ENCODE measurements around the gene PXDC1. TPM values are rescaled to one million over a fixed set of nuclear protein-coding genes. Genes with fewer than 3 reads are reported as not detected.
"Not testable (repeated sequence)": the region's sequence is repeated elsewhere in the genome, so short reads cannot be mapped to it uniquely, and the experiment has no call there.

The PXDC1 gene
- total and polyA plus RNA-seq, 9 donors: 15.3 to 29.0 (median 20.3) TPM

- H3K4me1 ChIP-seq (ENCODE audit: control insufficient read depth, insufficient read depth, low read length): peaks cover 20% of the 10 kb centered on the region
- no peaks in the 10 kb centered on the region for H3K36me3 ChIP-seq (ENCODE audit: control insufficient read depth, insufficient read depth, low read length)
- WGBS (ENCODE audit: insufficient coverage): 44% methylated on average over 4 of the region's 11 CpGs
- no peaks in the 10 kb centered on the region for H3K27me3 ChIP-seq (ENCODE audit: control insufficient read depth, insufficient read depth, low read length)
- no peak overlapping the region for H3K4me3 ChIP-seq (ENCODE audit: low read length)
- H3K9me3 ChIP-seq (replicated peaks; ENCODE audit: control insufficient read depth, low read depth, low read length): no peaks in the 10 kb centered on the region
- no peak overlapping the region for H3K27ac ChIP-seq (ENCODE audit: low read length)
- no peak for DNase-seq
These were observed 4.4 kb upstream of the PXDC1 start for GRCh38 chr6:3755637-3756545.

DNA sequence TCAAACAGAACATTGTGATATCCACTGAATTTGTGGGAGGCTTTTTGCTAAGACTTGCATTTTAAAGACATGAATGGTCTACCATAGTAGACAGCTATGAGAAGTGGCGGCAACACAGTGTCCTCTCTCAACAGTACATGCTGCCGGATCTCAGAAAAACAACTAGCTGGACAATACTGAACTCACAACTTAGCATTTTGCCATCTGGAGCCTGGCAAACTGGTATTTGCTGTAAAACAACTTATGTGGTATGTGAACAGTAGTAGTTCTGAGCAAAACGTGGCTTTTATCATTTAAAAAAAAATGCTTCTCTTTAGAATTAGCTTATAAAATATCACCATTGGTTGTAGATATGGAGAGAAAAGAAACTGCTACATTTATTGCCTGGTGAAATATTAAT, 3.3 kb upstream of the PXDC1 start:
- DNase-seq: no peak
- 90% methylated on average over 2 of the region's 3 CpGs for WGBS (ENCODE audit: insufficient coverage)
- no peaks in the 10 kb centered on the region for H3K36me3 ChIP-seq (ENCODE audit: control insufficient read depth, insufficient read depth, low read length)
- H3K4me3 ChIP-seq (ENCODE audit: low read length): no peak overlapping the region
- H3K9me3 ChIP-seq (replicated peaks; ENCODE audit: control insufficient read depth, low read depth, low read length): no peaks in the 10 kb centered on the region
- H3K4me1 ChIP-seq (ENCODE audit: control insufficient read depth, insufficient read depth, low read length): peaks cover 23% of the 10 kb centered on the region
- no peak overlapping the region for H3K27ac ChIP-seq (ENCODE audit: low read length)
- H3K27me3 ChIP-seq (ENCODE audit: control insufficient read depth, insufficient read depth, low read length): no peaks in the 10 kb centered on the region

DNA sequence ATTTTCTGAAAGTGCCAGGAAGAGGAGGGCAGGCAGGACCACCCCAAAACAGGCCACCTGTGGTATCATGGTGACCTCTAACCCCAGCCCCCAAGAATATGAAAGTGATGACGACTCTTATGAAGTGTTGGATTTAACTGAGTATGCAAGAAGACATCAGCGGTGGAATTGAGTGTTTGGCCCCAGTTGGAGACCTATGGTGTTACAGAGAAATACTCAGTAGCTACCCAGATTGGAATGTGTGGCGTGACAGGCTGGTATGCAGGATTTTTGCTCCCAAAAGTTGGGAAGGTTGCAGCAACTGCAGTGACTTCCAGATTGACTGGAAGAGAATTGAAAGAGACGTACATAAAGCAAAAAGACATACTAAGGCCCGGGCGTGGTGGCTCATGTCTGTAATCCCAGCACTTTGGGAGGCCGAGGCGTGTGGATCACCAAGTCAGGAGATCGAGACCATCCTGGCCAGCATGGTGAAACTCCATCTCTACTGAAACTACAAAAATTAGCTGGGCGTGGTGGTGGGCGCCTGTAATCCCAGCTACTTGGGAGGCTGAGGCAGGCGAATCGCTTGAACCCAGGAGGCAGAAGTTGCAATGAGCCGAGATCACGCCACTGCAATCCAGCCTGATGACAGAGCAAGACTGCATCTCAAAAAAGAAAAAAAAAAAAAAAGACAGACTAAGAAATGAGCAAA, 2.7 kb upstream of the PXDC1 start:
- H3K27me3 ChIP-seq (ENCODE audit: control insufficient read depth, insufficient read depth, low read length); H3K9me3 ChIP-seq (replicated peaks; ENCODE audit: control insufficient read depth, low read depth, low read length); DNase-seq; H3K36me3 ChIP-seq (ENCODE audit: control insufficient read depth, insufficient read depth, low read length); H3K4me3 ChIP-seq (ENCODE audit: low read length): not testable (repeated sequence)
- 90% methylated on average over 9 of the region's 15 CpGs for WGBS (ENCODE audit: insufficient coverage)
- peak overlapping the region; percentile 95 for H3K27ac ChIP-seq (ENCODE audit: low read length)
- H3K4me1 ChIP-seq (ENCODE audit: control insufficient read depth, insufficient read depth, low read length): peaks cover 29% of the 10 kb centered on the region

DNA sequence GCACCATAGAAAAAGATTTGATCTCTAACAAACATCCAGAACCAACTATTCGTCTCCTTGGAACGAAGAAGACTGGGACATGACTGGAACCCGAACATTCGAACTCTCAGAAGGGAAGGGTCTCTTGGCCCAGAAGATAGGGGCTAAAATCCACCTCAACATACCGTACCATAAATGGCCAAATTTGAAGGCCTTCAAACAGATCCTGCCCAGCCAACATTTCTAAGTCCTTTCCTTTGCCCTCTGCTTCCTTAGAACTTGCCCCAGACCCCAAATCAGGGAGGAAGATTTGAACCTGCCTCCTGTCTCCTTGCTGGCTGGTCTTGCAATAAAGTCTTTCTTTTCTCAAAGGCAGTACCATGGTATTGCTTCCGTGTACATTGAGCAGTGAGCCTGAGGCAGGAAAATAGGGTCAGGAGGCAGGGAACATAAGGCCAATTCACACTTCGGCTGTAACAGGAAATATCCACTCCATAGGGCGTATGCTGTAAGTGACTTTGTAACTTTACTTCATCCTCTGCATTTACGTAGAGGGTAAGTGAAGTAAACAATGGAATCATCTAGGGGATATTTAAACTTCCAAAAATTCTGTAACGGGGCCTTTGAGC, 1.8 kb upstream of the PXDC1 start:
- peak; percentile 71 for DNase-seq
- 78% methylated on average over 4 of the region's 10 CpGs for WGBS (ENCODE audit: insufficient coverage)
- Histone ChIP-seq H3K27me3 (ENCODE audit: control insufficient read depth, insufficient read depth, low read length) (no peaks in the 10 kb centered on the region), H3K4me1 (ENCODE audit: control insufficient read depth, insufficient read depth, low read length) (peaks cover 38% of the 10 kb centered on the region), H3K36me3 (ENCODE audit: control insufficient read depth, insufficient read depth, low read length) (no peaks in the 10 kb centered on the region), H3K27ac (ENCODE audit: low read length) (peak overlapping the region; percentile 95), H3K4me3 (ENCODE audit: low read length) (no peak overlapping the region), H3K9me3 (replicated peaks; ENCODE audit: control insufficient read depth, low read depth, low read length) (no peaks in the 10 kb centered on the region)

GRCh38 chr6:3752531-3753227, 1.2 kb upstream of the PXDC1 start:
- Histone ChIP-seq H3K4me3 (ENCODE audit: low read length) (peak overlapping the region; percentile 80), H3K4me1 (ENCODE audit: control insufficient read depth, insufficient read depth, low read length) (peaks cover 43% of the 10 kb centered on the region), H3K36me3 (ENCODE audit: control insufficient read depth, insufficient read depth, low read length) (no peaks in the 10 kb centered on the region), H3K27me3 (ENCODE audit: control insufficient read depth, insufficient read depth, low read length) (no peaks in the 10 kb centered on the region), H3K9me3 (replicated peaks; ENCODE audit: control insufficient read depth, low read depth, low read length) (no peaks in the 10 kb centered on the region), H3K27ac (ENCODE audit: low read length) (peak overlapping the region; percentile 95)
- peak; percentile 77 for DNase-seq
- WGBS (ENCODE audit: insufficient coverage): 11% methylated on average over 6 of the region's 22 CpGs

- Histone ChIP-seq H3K4me3 (ENCODE audit: low read length) (peak overlapping the region; percentile 80), H3K4me1 (ENCODE audit: control insufficient read depth, insufficient read depth, low read length) (peaks cover 45% of the 10 kb centered on the region), H3K9me3 (replicated peaks; ENCODE audit: control insufficient read depth, low read depth, low read length) (no peaks in the 10 kb centered on the region), H3K27me3 (ENCODE audit: control insufficient read depth, insufficient read depth, low read length) (no peaks in the 10 kb centered on the region), H3K27ac (ENCODE audit: low read length) (peak overlapping the region; percentile 95), H3K36me3 (ENCODE audit: control insufficient read depth, insufficient read depth, low read length) (peaks cover 2% of the 10 kb centered on the region)
- under 1% methylated on average over 99 of the region's 104 CpGs for WGBS (ENCODE audit: insufficient coverage)
- peak; percentile 95 for DNase-seq
These were observed 417 bp upstream of the PXDC1 start for GRCh38 chr6:3751730-3752530.

- Histone ChIP-seq H3K9me3 (replicated peaks; ENCODE audit: control insufficient read depth, low read depth, low read length) (no peaks in the 10 kb centered on the region), H3K4me1 (ENCODE audit: control insufficient read depth, insufficient read depth, low read length) (peaks cover 58% of the 10 kb centered on the region), H3K27ac (ENCODE audit: low read length) (peak overlapping the region; percentile 94), H3K27me3 (ENCODE audit: control insufficient read depth, insufficient read depth, low read length) (no peaks in the 10 kb centered on the region), H3K4me3 (ENCODE audit: low read length) (peak overlapping the region; percentile 80), H3K36me3 (ENCODE audit: control insufficient read depth, insufficient read depth, low read length) (peaks cover 10% of the 10 kb centered on the region)
- peak; percentile 93 for DNase-seq
- under 1% methylated on average over 64 of the region's 74 CpGs for WGBS (ENCODE audit: insufficient coverage)
These were observed 1.0 kb downstream of the PXDC1 start for GRCh38 chr6:3750317-3751076.

DNA sequence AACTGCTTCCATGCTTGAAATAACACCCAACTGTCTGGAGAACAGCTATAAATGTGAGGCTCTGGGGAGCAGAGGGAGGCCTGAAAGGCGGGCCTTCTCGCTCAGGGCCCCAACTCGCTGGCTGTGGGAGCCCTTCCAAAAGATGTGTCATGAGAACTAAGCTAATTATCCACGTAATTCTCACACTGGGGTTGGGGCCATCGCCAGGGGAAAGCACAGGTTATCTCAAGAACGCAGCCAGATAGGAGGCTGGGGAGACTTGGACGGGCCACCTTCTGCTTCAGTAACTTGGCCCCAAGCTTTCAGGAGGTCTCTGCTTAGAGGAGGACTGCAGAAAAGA, 1.6 kb downstream of the PXDC1 start:
- H3K27ac ChIP-seq (ENCODE audit: low read length): peak overlapping the region; percentile 94

More for the DNA sequence above, 1.6 kb downstream of the PXDC1 start:
- Histone ChIP-seq H3K27me3 (ENCODE audit: control insufficient read depth, insufficient read depth, low read length) (no peaks in the 10 kb centered on the region), H3K4me1 (ENCODE audit: control insufficient read depth, insufficient read depth, low read length) (peaks cover 63% of the 10 kb centered on the region), H3K36me3 (ENCODE audit: control insufficient read depth, insufficient read depth, low read length) (peaks cover 16% of the 10 kb centered on the region), H3K9me3 (replicated peaks; ENCODE audit: control insufficient read depth, low read depth, low read length) (no peaks in the 10 kb centered on the region), H3K4me3 (ENCODE audit: low read length) (peak overlapping the region; percentile 80)
- 9% methylated on average over 7 of the region's 7 CpGs for WGBS (ENCODE audit: insufficient coverage)
- DNase-seq: peak; percentile 82
